Ectodermal cell (in vitro differentiated cells): ENCODE measurements around the gene COQ7.

Experiments used
- H3K27ac ChIP-seq: 2 replicates; pipeline ENCODE4 v1.7.0; 2013; ENCODE audit warnings: mild to moderate bottlenecking, low read depth, low read length; ENCODE audit not compliant: insufficient read depth, poor library complexity, severe bottlenecking
- H3K27me3 ChIP-seq: 2 replicates; pipeline ENCODE4 v1.7.0; 2013; ENCODE audit warnings: mild to moderate bottlenecking, low read length; ENCODE audit not compliant: insufficient read depth, control insufficient read depth, poor library complexity, severe bottlenecking
- H3K36me3 ChIP-seq: one replicate; pipeline ENCODE4 v1.7.0; 2013; ENCODE audit warnings: low read length; ENCODE audit not compliant: control insufficient read depth, insufficient read depth
- H3K4me1 ChIP-seq: one replicate; pipeline ENCODE4 v1.7.0; 2013; ENCODE audit warnings: low read length; ENCODE audit not compliant: control insufficient read depth, insufficient read depth
- H3K4me3 ChIP-seq: 2 replicates; pipeline ENCODE4 v1.7.0; 2013; ENCODE audit warnings: low read depth, low read length, control low read depth; ENCODE audit not compliant: insufficient read depth
- H3K9me3 ChIP-seq: 2 replicates; pipeline ENCODE4 v1.7.0; 2013; ENCODE audit warnings: mild to moderate bottlenecking, low read length, moderate library complexity; ENCODE audit not compliant: control insufficient read depth
- WGBS, 2 experiments: methylation state at CpG; one replicate each; pipeline ENCODE4 v1.1.7; 2013; ENCODE audit warnings: missing lambda C conversion rate in 2 of 2; 5-methylcytosine and 5-hydroxymethylcytosine counted together

Gene COQ7

DNA sequence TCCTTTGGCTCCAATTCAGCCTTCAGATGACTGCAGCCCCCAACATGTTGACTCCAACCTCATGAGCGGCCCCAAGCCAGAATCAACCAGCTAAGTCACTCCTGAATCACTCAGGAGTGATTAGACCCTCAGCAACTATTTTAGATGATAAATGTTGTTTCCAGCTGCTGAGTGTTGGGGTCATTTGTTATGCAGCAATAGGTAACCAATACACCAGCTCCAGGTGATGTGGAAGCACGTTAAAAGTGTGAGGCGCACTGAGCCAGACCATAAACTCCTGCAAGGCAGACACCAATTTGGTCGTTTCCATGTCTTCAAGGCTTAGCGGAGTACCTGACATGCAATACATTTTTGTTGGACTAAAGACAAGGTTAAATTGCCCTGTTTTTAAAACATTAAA is 17.5 kb downstream of the COQ7 start:
- Histone ChIP-seq H3K27me3 (peaks cover 20% of the 10 kb centered on the region), H3K27ac (no peak overlapping the region), H3K4me3 (no peak overlapping the region), H3K36me3 (peaks cover 4% of the 10 kb centered on the region), H3K9me3 (no peaks in the 10 kb centered on the region), H3K4me1 (no peaks in the 10 kb centered on the region)
- 92% methylated on average over 5 of the region's 5 CpGs for WGBS, 2 experiments

DNA sequence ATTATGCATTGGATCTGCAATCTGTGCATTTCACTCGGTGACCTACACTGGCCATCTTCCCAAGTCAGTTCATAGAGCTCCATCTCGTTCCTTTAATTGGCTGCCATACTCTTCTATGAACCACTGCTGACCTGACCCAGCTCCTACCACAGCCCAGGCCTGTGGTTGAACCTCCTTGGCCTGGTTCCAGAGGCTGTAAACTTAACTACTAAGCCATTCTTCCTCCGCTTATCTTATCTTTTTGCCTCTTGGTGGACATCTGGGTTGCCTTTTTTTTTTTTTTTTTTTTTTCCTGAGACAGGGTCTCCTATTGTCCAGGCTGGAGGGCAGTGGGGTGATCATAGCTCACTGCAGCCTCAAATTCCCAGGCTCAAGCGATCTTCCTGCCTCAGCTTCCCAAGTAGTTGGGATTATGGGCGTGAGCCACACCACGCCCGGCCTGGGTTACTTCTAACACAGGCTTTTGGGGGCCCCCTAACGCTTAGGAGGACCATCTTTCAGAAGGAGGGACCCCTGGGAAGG is 18.3 kb downstream of the COQ7 start:
- peaks cover 3% of the 10 kb centered on the region for H3K36me3 ChIP-seq
- no peaks in the 10 kb centered on the region for H3K4me1 ChIP-seq
- WGBS, 2 experiments: 86 to 87% methylated on average over 8 of the region's 8 CpGs
- H3K4me3 ChIP-seq: no peak overlapping the region
- H3K9me3 ChIP-seq: no peaks in the 10 kb centered on the region
- peaks cover 20% of the 10 kb centered on the region for H3K27me3 ChIP-seq
- H3K27ac ChIP-seq: no peak overlapping the region

DNA sequence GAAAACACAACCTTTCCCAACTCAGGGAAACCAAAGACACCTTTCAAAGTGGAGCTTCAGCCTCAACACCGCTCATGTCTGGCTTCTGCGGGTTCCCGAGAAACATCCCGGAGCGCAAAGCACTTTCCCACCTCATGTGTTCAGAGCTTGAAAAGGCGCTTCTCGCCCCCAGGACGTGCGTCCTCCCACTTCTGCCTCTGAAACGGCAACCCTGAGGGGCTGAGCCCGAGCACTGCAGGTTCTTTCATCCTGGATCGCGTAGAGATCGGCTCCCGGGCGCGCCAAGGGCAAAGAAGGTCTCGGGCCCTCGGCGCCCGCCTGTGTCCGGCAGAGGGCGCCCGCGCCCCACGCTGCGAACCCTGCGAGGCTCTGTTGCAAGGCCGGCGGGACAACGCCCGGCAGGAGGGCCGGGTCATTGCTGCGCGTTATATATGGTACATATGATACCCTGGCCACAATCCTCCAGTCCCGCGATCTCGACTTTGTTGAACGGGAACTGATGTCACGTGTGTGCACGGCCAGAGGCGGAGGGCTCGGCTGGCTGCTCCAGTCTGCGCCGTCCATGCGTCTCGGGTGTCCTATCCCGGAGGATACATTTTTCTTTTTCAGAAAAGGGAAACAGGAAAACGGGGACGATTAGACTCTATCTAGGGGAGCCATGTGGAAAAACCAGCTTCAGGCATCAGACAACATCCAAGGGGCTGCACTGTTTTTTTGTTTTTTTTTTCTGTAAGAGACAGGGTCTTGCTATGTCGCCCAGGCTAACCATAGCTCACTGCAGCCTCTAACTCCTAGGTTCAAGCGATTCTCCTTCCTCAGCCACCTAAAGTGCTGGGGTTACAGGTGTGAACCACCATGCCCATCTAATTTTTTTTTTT is 19.1 kb downstream of the COQ7 start:
- WGBS, 2 experiments: 24 to 25% methylated on average over 52 of the region's 52 CpGs

DNA sequence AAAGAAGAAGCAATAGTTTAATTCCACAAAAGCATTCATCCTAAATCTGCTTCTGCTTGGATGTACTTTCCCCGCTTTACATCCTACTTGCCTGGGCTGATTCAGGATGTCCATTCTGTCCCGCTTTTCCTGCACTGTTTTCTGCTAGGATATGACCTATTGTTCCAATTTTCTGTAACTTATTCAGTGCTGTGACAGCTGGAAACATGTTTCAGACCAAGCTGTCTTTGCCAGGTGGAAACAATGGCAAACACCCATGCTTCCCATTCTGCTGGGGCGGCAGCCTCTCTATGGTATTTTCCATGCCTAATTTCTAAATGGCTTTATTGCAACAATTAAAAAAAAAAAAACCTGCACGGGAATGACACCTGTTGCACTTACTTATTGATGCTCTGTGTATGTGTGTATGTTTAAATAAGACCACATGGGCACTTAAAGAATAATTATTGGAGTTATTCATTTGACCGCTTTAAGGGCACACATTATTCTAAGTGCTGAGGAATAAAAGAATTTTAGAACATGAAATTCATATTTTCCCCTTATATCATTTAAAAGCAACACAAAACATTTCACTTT is 21.0 kb downstream of the COQ7 start:
- 92 to 95% methylated on average over 4 to 5 of the region's 5 CpGs for WGBS, 2 experiments
- H3K4me3 ChIP-seq: no peak overlapping the region
- no peaks in the 10 kb centered on the region for H3K36me3 ChIP-seq
- H3K9me3 ChIP-seq: no peaks in the 10 kb centered on the region
- H3K27ac ChIP-seq: no peak overlapping the region
- peaks cover 20% of the 10 kb centered on the region for H3K27me3 ChIP-seq
- no peaks in the 10 kb centered on the region for H3K4me1 ChIP-seq

More for the DNA sequence above, 19.1 kb downstream of the COQ7 start:
- peak overlapping the region; percentile 2 for H3K4me3 ChIP-seq
- no peaks in the 10 kb centered on the region for H3K4me1 ChIP-seq
- no peaks in the 10 kb centered on the region for H3K9me3 ChIP-seq
- H3K36me3 ChIP-seq: no peaks in the 10 kb centered on the region
- H3K27me3 ChIP-seq: peaks cover 20% of the 10 kb centered on the region
- no peak overlapping the region for H3K27ac ChIP-seq

DNA sequence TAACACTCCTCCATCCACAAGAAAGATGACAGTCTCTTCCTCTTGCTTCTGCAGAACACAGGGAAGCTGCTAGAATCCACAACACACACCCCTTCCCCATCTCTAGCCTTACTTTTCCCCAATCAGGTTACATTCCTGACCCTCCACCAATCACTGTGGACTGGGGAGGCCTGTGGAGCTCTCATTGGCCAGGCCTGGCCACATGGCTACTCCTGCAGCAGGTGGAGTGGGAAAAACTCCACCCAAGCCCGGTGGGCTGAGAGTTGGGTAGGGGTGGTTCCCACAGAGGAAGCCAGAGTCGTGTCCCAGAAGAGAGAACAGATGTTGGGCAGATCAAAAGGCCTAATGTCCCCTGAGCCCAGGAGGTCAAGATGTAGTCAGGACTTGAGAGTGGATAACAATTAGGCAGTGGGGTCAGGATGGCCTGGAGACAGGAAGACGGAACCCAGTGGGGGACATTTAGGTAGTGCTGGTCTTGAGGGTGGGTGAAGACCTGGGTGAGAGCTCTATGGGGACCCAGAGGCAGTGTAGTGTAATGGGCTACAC is 22.1 kb downstream of the COQ7 start:
- no peaks in the 10 kb centered on the region for H3K9me3 ChIP-seq
- no peaks in the 10 kb centered on the region for H3K4me1 ChIP-seq
- peaks cover 20% of the 10 kb centered on the region for H3K27me3 ChIP-seq
- 83 to 87% methylated on average over 3 of the region's 3 CpGs for WGBS, 2 experiments
- H3K4me3 ChIP-seq: no peak overlapping the region
- H3K36me3 ChIP-seq: no peaks in the 10 kb centered on the region
- no peak overlapping the region for H3K27ac ChIP-seq

DNA sequence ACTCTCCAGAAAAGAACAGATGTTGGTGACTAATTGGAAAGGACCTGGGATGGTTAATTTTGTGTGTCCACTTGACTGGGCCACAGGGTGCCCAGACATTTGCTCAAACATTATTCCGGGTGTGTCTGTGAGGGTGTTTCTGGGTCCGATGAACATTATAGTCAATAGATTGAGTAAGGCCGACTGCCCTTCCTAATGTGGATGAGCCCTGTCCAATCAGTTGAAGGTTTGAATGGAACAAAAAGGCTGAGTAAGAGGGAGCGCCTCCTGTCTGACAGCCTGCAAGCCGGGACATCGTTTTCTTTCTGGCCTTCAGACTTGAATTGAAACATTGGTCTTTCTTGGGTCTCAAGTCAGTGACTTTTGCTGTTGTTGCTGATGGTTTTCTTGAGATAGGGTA is 23.5 kb downstream of the COQ7 start:
- H3K27me3 ChIP-seq: peaks cover 9% of the 10 kb centered on the region
- H3K4me1 ChIP-seq: no peaks in the 10 kb centered on the region
- H3K36me3 ChIP-seq: no peaks in the 10 kb centered on the region
- no peaks in the 10 kb centered on the region for H3K9me3 ChIP-seq
- H3K27ac ChIP-seq: no peak overlapping the region
- no peak overlapping the region for H3K4me3 ChIP-seq
- 93 to 94% methylated on average over 6 of the region's 6 CpGs for WGBS, 2 experiments

DNA sequence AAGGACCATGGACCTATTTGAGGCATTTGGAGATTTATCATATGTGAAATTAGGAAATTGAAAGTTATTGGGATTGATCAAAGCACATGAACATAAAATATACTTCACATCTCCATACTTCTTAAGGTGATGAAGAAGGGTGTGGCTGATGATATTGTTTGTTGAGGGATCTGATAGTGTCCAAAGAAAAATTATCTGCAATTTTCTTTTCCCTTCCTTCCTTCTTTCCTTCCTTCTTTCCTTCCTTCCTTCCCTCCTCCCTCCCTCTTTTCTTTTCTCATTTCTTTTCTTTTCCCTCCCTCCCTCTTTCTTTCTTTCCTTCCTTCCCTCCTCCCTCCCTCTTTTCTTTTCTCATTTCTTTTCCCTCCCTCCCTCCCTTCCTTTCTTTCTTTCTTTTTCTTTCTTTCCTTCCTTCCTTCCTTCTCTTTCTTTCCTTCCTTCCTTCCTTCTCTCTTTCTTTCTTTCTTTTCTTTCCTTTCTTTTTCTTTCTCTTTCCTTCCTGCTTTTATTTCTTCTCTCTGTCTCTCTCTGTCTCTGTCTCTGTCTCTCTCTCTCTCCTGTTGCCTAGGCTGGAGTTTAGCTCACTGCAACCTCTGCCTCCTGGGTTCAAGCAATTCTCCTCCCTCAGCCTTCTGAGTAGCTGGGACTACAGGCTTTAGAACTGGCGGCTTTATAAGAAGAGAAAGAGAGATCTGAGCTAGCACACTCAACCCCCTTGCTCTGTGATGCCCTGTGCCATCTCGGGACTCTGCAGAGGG is 25.4 kb downstream of the COQ7 start:
- Histone ChIP-seq H3K27me3 (no peaks in the 10 kb centered on the region), H3K27ac (no peak overlapping the region), H3K4me3 (no peak overlapping the region), H3K4me1 (no peaks in the 10 kb centered on the region), H3K9me3 (no peaks in the 10 kb centered on the region), H3K36me3 (no peaks in the 10 kb centered on the region)
- WGBS, 2 experiments: 88% methylated on average over 2 of the region's 2 CpGs

DNA sequence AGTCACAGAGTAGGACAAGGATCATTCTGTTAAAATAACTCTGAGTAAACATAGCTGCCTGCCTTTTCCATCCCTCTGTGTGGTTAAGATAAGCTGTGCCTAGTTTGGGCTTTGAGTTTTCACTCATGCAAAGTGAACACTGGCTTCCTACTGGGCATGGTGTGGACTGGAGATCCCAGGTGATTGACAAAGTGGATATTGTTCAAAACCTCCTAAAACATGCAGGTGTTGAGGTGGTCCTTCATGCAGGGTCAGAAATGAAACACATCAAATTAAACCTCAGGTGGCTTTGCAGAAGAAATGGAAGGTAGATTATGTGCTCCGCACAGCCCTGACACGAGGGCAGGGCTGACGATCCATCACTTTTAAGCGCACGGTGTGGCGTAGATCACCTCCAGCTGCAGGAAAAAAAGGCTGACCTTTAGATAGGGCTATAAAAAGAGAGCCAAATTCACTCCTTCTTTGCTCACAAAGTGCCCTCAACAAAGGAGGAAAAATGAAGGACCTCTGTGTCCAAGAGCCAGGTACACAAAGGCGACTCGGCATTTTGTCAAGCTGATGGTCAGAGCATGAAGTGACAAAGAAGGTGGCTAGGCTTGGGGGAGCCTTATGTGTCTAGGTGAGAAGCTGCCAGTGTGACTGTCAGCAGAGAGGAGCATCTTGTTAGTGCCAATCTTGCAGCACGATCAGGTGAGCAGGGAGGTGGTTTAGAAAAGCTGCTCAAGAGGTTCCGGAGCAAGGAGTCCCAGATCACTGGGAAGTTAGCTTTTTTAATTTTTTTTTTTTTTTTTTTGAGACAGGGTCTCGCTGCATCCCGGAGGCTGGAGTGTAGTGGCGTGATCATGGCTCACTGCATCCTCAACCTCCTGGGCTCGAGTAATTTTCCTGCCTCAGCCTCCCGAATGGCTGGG is 26.5 kb downstream of the COQ7 start:
- H3K9me3 ChIP-seq: no peaks in the 10 kb centered on the region
- no peaks in the 10 kb centered on the region for H3K27me3 ChIP-seq
- no peak overlapping the region for H3K27ac ChIP-seq
- H3K36me3 ChIP-seq: no peaks in the 10 kb centered on the region
- H3K4me3 ChIP-seq: no peak overlapping the region
- WGBS, 2 experiments: 87 to 90% methylated on average over 15 of the region's 15 CpGs
- H3K4me1 ChIP-seq: no peaks in the 10 kb centered on the region

DNA sequence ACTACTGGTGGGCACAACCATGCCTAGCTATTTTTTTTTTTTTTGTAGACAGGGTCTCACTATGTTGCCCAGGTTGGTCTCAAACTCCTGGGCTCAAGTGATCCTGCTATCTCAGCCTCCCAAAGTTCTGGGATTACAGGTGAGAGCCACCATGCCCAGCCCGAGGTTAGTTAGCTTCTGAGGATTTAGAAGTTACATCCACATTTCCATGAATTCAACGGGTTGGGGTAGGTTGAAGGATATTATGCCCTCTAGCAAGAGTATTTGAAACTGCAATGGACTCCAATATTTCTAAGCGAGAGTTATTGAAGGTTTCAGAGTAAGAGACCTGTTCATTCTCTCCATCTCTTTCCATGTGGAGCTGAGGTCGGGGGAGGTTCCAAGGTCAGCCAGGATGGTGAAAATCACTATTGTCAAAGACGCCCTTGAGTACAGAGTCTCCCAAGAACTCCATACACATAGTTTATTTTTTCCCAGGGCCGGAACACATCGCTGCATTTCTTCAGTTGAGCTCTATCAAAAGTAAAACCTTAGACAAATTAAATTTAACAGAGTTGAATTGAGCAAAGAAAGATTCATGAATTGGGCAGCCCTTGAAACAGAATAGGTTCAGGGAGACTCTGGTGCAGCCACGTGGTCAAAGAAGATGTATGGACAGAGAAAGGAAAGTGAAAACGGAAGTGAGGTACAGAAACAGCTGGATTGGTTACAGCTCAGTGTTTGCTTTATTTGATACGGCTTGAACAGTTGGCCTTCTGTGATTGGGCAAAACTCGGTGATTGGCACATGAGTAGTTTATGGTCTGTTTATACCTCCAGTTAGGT is 27.3 kb downstream of the COQ7 start:
- Histone ChIP-seq H3K4me1 (no peaks in the 10 kb centered on the region), H3K27ac (no peak overlapping the region), H3K4me3 (no peak overlapping the region), H3K9me3 (no peaks in the 10 kb centered on the region), H3K27me3 (no peaks in the 10 kb centered on the region), H3K36me3 (no peaks in the 10 kb centered on the region)
- 90 to 92% methylated on average over 11 of the region's 11 CpGs for WGBS, 2 experiments
